Small intestine (tissue), 7 donors: ENCODE data around the gene NECTIN1. TPM values are rescaled to one million over a fixed set of nuclear protein-coding genes. Genes with fewer than 3 reads are reported as not detected.

Experiments used
- DNase-seq, 2 donors: peaks; one replicate each; pipeline versions ENCODE4 v3.0.0 to v3.0.0-alpha.2; 2013
- FAIRE-seq: peaks from 2 replicates; lab custom pipeline; 2012; peaks lifted over from hg19 to GRCh38; lab: Jason Lieb, UNC
- H3K27ac ChIP-seq, 3 donors: one replicate each; pipeline ENCODE4 v1.5.1; 2013; ENCODE audit warnings: low read length in 2 of 3, mild to moderate bottlenecking in 2 of 3, control low read depth in 1 of 3, inconsistent platforms in 1 of 3, low read depth in 1 of 3, moderate library complexity in 1 of 3
- H3K27me3 ChIP-seq, 3 donors: one replicate each; pipeline ENCODE4 v1.6.1; 2013; ENCODE audit warnings: low read length in 3 of 3, inconsistent platforms in 1 of 3; ENCODE audit not compliant: control insufficient read depth in 3 of 3, insufficient read depth in 3 of 3
- H3K36me3 ChIP-seq, 3 donors: one replicate each; pipeline ENCODE4 v1.6.1; 2013; ENCODE audit warnings: low read length in 3 of 3, inconsistent platforms in 1 of 3, low read depth in 1 of 3, mild to moderate bottlenecking in 1 of 3, moderate library complexity in 1 of 3; ENCODE audit not compliant: control insufficient read depth in 3 of 3, insufficient read depth in 2 of 3
- H3K4me1 ChIP-seq, 3 donors: one replicate each; pipeline ENCODE4 v1.6.1; 2013; ENCODE audit warnings: low read length in 2 of 3, inconsistent platforms in 1 of 3, low read depth in 1 of 3, mild to moderate bottlenecking in 1 of 3, moderate library complexity in 1 of 3; ENCODE audit not compliant: control insufficient read depth in 3 of 3, insufficient read depth in 2 of 3
- H3K4me3 ChIP-seq, 3 donors: one replicate each; pipeline ENCODE4 v1.5.1; 2013; ENCODE audit warnings: low read length in 3 of 3, control low read depth in 1 of 3, inconsistent platforms in 1 of 3, low read depth in 1 of 3, mild to moderate bottlenecking in 1 of 3, moderate library complexity in 1 of 3
- H3K9me3 ChIP-seq, 2 donors: one replicate each; pipeline ENCODE4 v1.6.1; 2013; ENCODE audit warnings: low read depth in 1 of 2, low read length in 1 of 2; ENCODE audit not compliant: control insufficient read depth in 2 of 2, insufficient read depth in 1 of 2
- WGBS, 3 donors: extraction: QIAGEN DNeasy Blood & Tissue Kit; methylation state at CpG; one replicate each; pipeline ENCODE4 v1.1.7; 2013; 5-methylcytosine and 5-hydroxymethylcytosine counted together
- polyA plus RNA-seq, 4 donors: library from polyadenylated mRNA; stranded (reverse) in 3 of 4; unstranded in 1 of 4; fragments of 200-250 nt in 3 of 4; fragments of 120-200 nt in 1 of 4; gene quantifications; one replicate each; pipeline versions ENCODE4 v1.2.1 to v1.2.3, GENCODE V29; 2013
- donor health status: healthy with polysubstance abuse.
- donor health status: control.
- donor health status: control.
- donor health status: Bipolar disorder and iron deficiency.
- donor health status: healthy.

NECTIN1 gene
- polyA plus RNA-seq, 4 donors = 2.7 to 32.8 (median 11.7) TPM

GRCh38 chr11:119640541-119640940 lies 88.5 kb downstream of the NECTIN1 start:
- DNase-seq (no peak), FAIRE-seq (no peak)
- Histone ChIP-seq H3K4me3 (no peak overlapping the region), H3K9me3 (peaks cover 0 to 5% of the 10 kb centered on the region in 2 donors), H3K27ac (no peak overlapping the region), H3K4me1 (no peaks in the 10 kb centered on the region), H3K27me3 (no peaks in the 10 kb centered on the region), H3K36me3 (no peaks in the 10 kb centered on the region)
- 45 to 51% (median 50%) methylated on average over 6 of the region's 6 CpGs for WGBS, 3 donors

GRCh38 chr11:119639642-119640205 lies 89.3 kb downstream of the NECTIN1 start:
- Histone ChIP-seq H3K9me3 (peaks cover 0 to 5% of the 10 kb centered on the region in 2 donors), H3K36me3 (no peaks in the 10 kb centered on the region), H3K4me3 (no peak overlapping the region), H3K27ac (no peak overlapping the region), H3K27me3 (no peaks in the 10 kb centered on the region), H3K4me1 (no peaks in the 10 kb centered on the region)
- peak in 1 of 2 donors; percentile 25 for DNase-seq
- FAIRE-seq = no peak
- WGBS, 3 donors = 34 to 68% (median 65%) methylated on average over 11 of the region's 11 CpGs

- FAIRE-seq (no peak), DNase-seq (no peak)
- H3K27me3 ChIP-seq = no peaks in the 10 kb centered on the region
- no peak overlapping the region for H3K4me3 ChIP-seq
- WGBS, 3 donors = 74 to 83% (median 79%) methylated on average over 11 of the region's 11 CpGs
- H3K36me3 ChIP-seq = no peaks in the 10 kb centered on the region
- no peaks in the 10 kb centered on the region for H3K4me1 ChIP-seq
- H3K9me3 ChIP-seq = peaks cover 0 to 5% of the 10 kb centered on the region in 2 donors
- no peak overlapping the region for H3K27ac ChIP-seq
Observed at GRCh38 chr11:119638851-119639250, 90.1 kb downstream of the NECTIN1 start.

- Histone ChIP-seq H3K4me1 (no peaks in the 10 kb centered on the region), H3K9me3 (peaks cover 0 to 14% of the 10 kb centered on the region in 2 donors), H3K4me3 (no peak overlapping the region), H3K27ac (no peak overlapping the region), H3K27me3 (no peaks in the 10 kb centered on the region), H3K36me3 (no peaks in the 10 kb centered on the region)
- WGBS, 3 donors = 66 to 79% (median 77%) methylated on average over 4 of the region's 4 CpGs
- DNase-seq (no peak), FAIRE-seq (no peak)
Observed at GRCh38 chr11:119637481-119637880, 91.5 kb downstream of the NECTIN1 start.

- no peak for DNase-seq
- Histone ChIP-seq H3K4me1 (no peaks in the 10 kb centered on the region), H3K9me3 (peaks cover 0 to 17% of the 10 kb centered on the region in 2 donors), H3K4me3 (no peak overlapping the region), H3K27ac (no peak overlapping the region), H3K36me3 (no peaks in the 10 kb centered on the region), H3K27me3 (no peaks in the 10 kb centered on the region)
- WGBS, 3 donors = 89 to 93% (median 93%) methylated on average over 7 to 8 of the region's 8 CpGs
- no peak for FAIRE-seq
Observed at GRCh38 chr11:119635776-119636175, 93.2 kb downstream of the NECTIN1 start.

- no peaks in the 10 kb centered on the region for H3K36me3 ChIP-seq
- DNase-seq = no peak
- H3K4me3 ChIP-seq = no peak overlapping the region
- peaks cover 0 to 17% of the 10 kb centered on the region in 2 donors for H3K9me3 ChIP-seq
- FAIRE-seq = no peak
- WGBS, 3 donors = 86 to 90% (median 89%) methylated on average over 21 of the region's 21 CpGs
- no peaks in the 10 kb centered on the region for H3K27me3 ChIP-seq
- no peaks in the 10 kb centered on the region for H3K4me1 ChIP-seq
- H3K27ac ChIP-seq = no peak overlapping the region
Observed at GRCh38 chr11:119635041-119635740, 93.8 kb downstream of the NECTIN1 start.

- no peak for FAIRE-seq
Observed at GRCh38 chr11:119634301-119634700, 94.7 kb downstream of the NECTIN1 start.

GRCh38 chr11:119629834-119630624 lies 99.0 kb downstream of the NECTIN1 start:
- Histone ChIP-seq H3K27me3 (no peaks in the 10 kb centered on the region), H3K4me1 (peaks cover 0 to 8% (median 0%) of the 10 kb centered on the region in 3 donors), H3K9me3 (peaks cover 0 to 12% of the 10 kb centered on the region in 2 donors), H3K27ac (no peak overlapping the region), H3K4me3 (no peak overlapping the region), H3K36me3 (no peaks in the 10 kb centered on the region)
- 75 to 91% (median 89%) methylated on average over 8 of the region's 8 CpGs for WGBS, 3 donors
- DNase-seq (no peak), FAIRE-seq (no peak)

More at GRCh38 chr11:119634301-119634700, 94.7 kb downstream of the NECTIN1 start:
- Histone ChIP-seq H3K27me3 (no peaks in the 10 kb centered on the region), H3K4me1 (no peaks in the 10 kb centered on the region), H3K9me3 (peaks cover 0 to 17% of the 10 kb centered on the region in 2 donors), H3K4me3 (no peak overlapping the region), H3K27ac (no peak overlapping the region), H3K36me3 (no peaks in the 10 kb centered on the region)
- WGBS, 3 donors = 85 to 90% (median 86%) methylated on average over 15 of the region's 15 CpGs
- no peak for DNase-seq
